CD4-positive, alpha-beta T cell treated with Interleukin-2 at 100 ng/mL for 4 hours (primary cell): ENCODE measurements around the gene MACROD2.

ENCODE experiments used
- DNase-seq: peaks from one replicate; pipeline ENCODE4 v3.0.0-alpha.2; 2020; ENCODE audit warnings: low spot score

Gene MACROD2

GRCh38 chr20:15859061-15859460 is 1863.7 kb downstream of the MACROD2 start:
- DNase-seq = no peak

- DNase-seq = no peak
These were observed 1865.5 kb downstream of the MACROD2 start for GRCh38 chr20:15860850-15861249.

GRCh38 chr20:15862178-15862577 is 1866.9 kb downstream of the MACROD2 start:
- no peak for DNase-seq

- DNase-seq = no peak
These were observed 1868.4 kb downstream of the MACROD2 start for GRCh38 chr20:15863735-15864134.

GRCh38 chr20:15865553-15865952 is 1870.2 kb downstream of the MACROD2 start:
- DNase-seq = no peak

- DNase-seq = no peak
These were observed 1871.8 kb downstream of the MACROD2 start for GRCh38 chr20:15866916-15867730.

GRCh38 chr20:15867899-15868298 is 1872.6 kb downstream of the MACROD2 start:
- DNase-seq = no peak

GRCh38 chr20:15875446-15875845 is 1880.1 kb downstream of the MACROD2 start:
- no peak for DNase-seq

GRCh38 chr20:15882553-15882952 is 1887.2 kb downstream of the MACROD2 start:
- DNase-seq = no peak

GRCh38 chr20:15886250-15886649 is 1890.9 kb downstream of the MACROD2 start:
- no peak for DNase-seq

GRCh38 chr20:15887387-15887786 is 1892.1 kb downstream of the MACROD2 start:
- DNase-seq = no peak

- no peak for DNase-seq
These were observed 1893.7 kb downstream of the MACROD2 start for GRCh38 chr20:15889061-15889460.

GRCh38 chr20:15889514-15890256 is 1894.4 kb downstream of the MACROD2 start:
- DNase-seq = no peak

- DNase-seq = no peak
These were observed 1895.2 kb downstream of the MACROD2 start for GRCh38 chr20:15890407-15890982.

GRCh38 chr20:15895126-15895525 is 1899.8 kb downstream of the MACROD2 start:
- DNase-seq = no peak

- DNase-seq = no peak
These were observed 1900.3 kb downstream of the MACROD2 start for GRCh38 chr20:15895560-15896084.

- DNase-seq = no peak
These were observed 1904.7 kb downstream of the MACROD2 start for GRCh38 chr20:15899967-15900366.

GRCh38 chr20:15900443-15900842 is 1905.1 kb downstream of the MACROD2 start:
- no peak for DNase-seq

- no peak for DNase-seq
These were observed 1907.2 kb downstream of the MACROD2 start for GRCh38 chr20:15902493-15902892.

- no peak for DNase-seq
These were observed 1910.3 kb downstream of the MACROD2 start for GRCh38 chr20:15905661-15906060.

- no peak for DNase-seq
These were observed 1914.7 kb downstream of the MACROD2 start for GRCh38 chr20:15909995-15910394.

GRCh38 chr20:15911581-15911980 is 1916.3 kb downstream of the MACROD2 start:
- no peak for DNase-seq
